Lower leg skin (tissue), 4 donors: ENCODE data around the gene AGPAT2. TPM values are rescaled to one million over a fixed set of nuclear protein-coding genes. Genes with fewer than 3 reads are reported as not detected.

Experiments
- DNase-seq, 2 donors: peaks; one replicate each; pipeline ENCODE4 v3.0.0-alpha.2; 2019; ENCODE audit warnings: low spot score in 2 of 2
- H3K4me3 ChIP-seq: fragments of 200-600 bp; sonication (generic); 2 replicates; pipeline ENCODE4 v1.5.1; 2017; ENCODE audit warnings: mild to moderate bottlenecking, low read depth; ENCODE audit not compliant: poor library complexity, severe bottlenecking
- CTCF ChIP-seq, 3 donors: fragments of 450-650 bp; IDR thresholded peaks; one replicate each; pipeline ENCODE4 v1.5.1; 2016; ENCODE audit warnings: antibody characterized with exemption in 3 of 3, mild to moderate bottlenecking in 3 of 3, moderate library complexity in 2 of 3
- POLR2A ChIP-seq, 2 donors: fragments of 450-650 bp; IDR thresholded peaks; one replicate each; pipeline ENCODE4 v1.6.1; 2016 to 2017; ENCODE audit warnings: antibody characterized with exemption in 2 of 2, mild to moderate bottlenecking in 1 of 2, moderate library complexity in 1 of 2
- WGBS, 2 donors: methylation state at CpG; one replicate each; pipeline ENCODE4 v1.1.5; 2018; 5-methylcytosine and 5-hydroxymethylcytosine counted together
- intact Hi-C: fragments of 100-400 bp; cut with DNase I; formaldehyde crosslinking; loops from one replicate; pipeline ENCODE4 v1.15.0; 2023; ENCODE audit warnings: low total_unique reads
- microRNA counts, 2 donors: library from miRNA; unstranded; fragments of <30 nt; microRNA quantifications; one replicate each; lab custom pipeline; 2016
- microRNA-seq, 2 donors: library from miRNA; unstranded; fragments of <30 nt; microRNA quantifications; one replicate each; pipeline ENCODE4, GENCODE V29; 2016; ENCODE audit warnings: borderline replicate concordance in 2 of 2, borderline number of aligned reads in 1 of 2
- total RNA-seq, 4 donors: library from RNA; depleted of rRNA; stranded (reverse); fragments of >200 nt; gene quantifications; one replicate each; pipeline ENCODE4 v1.1.0, GENCODE V29; 2016

AGPAT2 gene
- total RNA-seq, 4 donors from 2014 or later, result 52.4 to 77.7 (median 63.5) TPM

- no peak overlapping the region for H3K4me3 ChIP-seq
- DNase-seq, result no peak
- 50 to 55% methylated on average over 12 to 15 of the region's 16 CpGs for WGBS, 2 donors
- intact Hi-C loops, result no loop called here
- TF ChIP-seq POLR2A (IDR thresholded peaks at IDR 0.05) (no peak), CTCF (IDR thresholded peaks at IDR 0.05) (no peak)
Measured at GRCh38 chr9:136624184-136624951, 62.9 kb downstream of the AGPAT2 start.

- intact Hi-C loops, result no loop called here
- WGBS, 2 donors, result 60% methylated on average over 1 of the region's 13 CpGs; no CpG with 5 or more reads in 1 of the 2 donors
- DNase-seq, result no peak
- TF ChIP-seq CTCF (IDR thresholded peaks at IDR 0.05), result no peak
- no peak for TF ChIP-seq POLR2A (IDR thresholded peaks at IDR 0.05)
- no peak overlapping the region for H3K4me3 ChIP-seq
Measured at GRCh38 chr9:136623842-136624183, 63.4 kb downstream of the AGPAT2 start.

MicroRNAs within 50 kb of the gene (microRNA counts, 767-probe panel; counts per million panel counts)
- 17,287 to 19,593 counts per million in 2 donors for microRNA hsa-miR-126-3p (lab: Ali Mortazavi, UCI)

Small RNA genes within 50 kb of the gene (microRNA-seq; reads per million reads assigned to microRNA genes)
- 57,531 to 74,084 reads per million in 2 donors for gene MIR126

Other genes starting within 250 kb of the AGPAT2 start
- 10 to 100 TPM in 3 of 4 donors, 1 to 10 TPM in 1; 10.0 to 17.8 (median 12.1) TPM for gene INPP5E, start 247.6 kb downstream of the AGPAT2 start, total RNA-seq
- gene SEC16A, start 204.4 kb downstream of the AGPAT2 start, total RNA-seq, result 10 to 100 TPM; 58.4 to 77.8 (median 58.5) TPM
- 10 to 100 TPM; 79.7 to 95.3 (median 82.8) TPM for gene NOTCH1, start 141.4 kb downstream of the AGPAT2 start, total RNA-seq
- 10 to 100 TPM; 27.8 to 62.2 (median 46.2) TPM for gene EGFL7, start 24.5 kb downstream of the AGPAT2 start, total RNA-seq
- gene DIPK1B, start 25.1 kb upstream of the AGPAT2 start, total RNA-seq, result 10 to 100 TPM in 2 of 4 donors, 1 to 10 TPM in 2; 7.1 to 13.5 (median 9.5) TPM
- gene LCN10, start 55.5 kb upstream of the AGPAT2 start, total RNA-seq, result 1 to 10 TPM in 2 of 4 donors, under 1 TPM in 1, not detected in 1; 0.61 to 5.7 (median 1.7) TPM
- gene LCN6, start 61.1 kb upstream of the AGPAT2 start, total RNA-seq, result 1 to 10 TPM in 2 of 4 donors, not detected in 2; 6.3 to 7.3 TPM
- gene LCN8, start 70.8 kb upstream of the AGPAT2 start, total RNA-seq, result not detected
- not detected for gene LCN15, start 77.1 kb upstream of the AGPAT2 start, total RNA-seq
- 100 to 1,000 TPM in 2 of 4 donors, 10 to 100 TPM in 2; 67.7 to 120 (median 91.3) TPM for gene TMEM141, start 103.9 kb upstream of the AGPAT2 start, total RNA-seq
- 1 to 10 TPM in 3 of 4 donors, under 1 TPM in 1; 0.37 to 9.1 (median 2.0) TPM for gene CCDC183, start 108.9 kb upstream of the AGPAT2 start, total RNA-seq
- gene RABL6, start 120.5 kb upstream of the AGPAT2 start, total RNA-seq, result 10 to 100 TPM; 47.8 to 75.1 (median 55.5) TPM
- gene AJM1, start 155.0 kb upstream of the AGPAT2 start, total RNA-seq, result 1 to 10 TPM; 1.4 to 2.9 (median 1.6) TPM
- 10 to 100 TPM; 22.0 to 60.4 (median 48.7) TPM for gene PHPT1, start 162.0 kb upstream of the AGPAT2 start, total RNA-seq
- gene MAMDC4, start 164.9 kb upstream of the AGPAT2 start, total RNA-seq, result 1 to 10 TPM in 3 of 4 donors, under 1 TPM in 1; 0.89 to 1.4 (median 1.4) TPM
- 100 to 1,000 TPM; 354 to 399 (median 376) TPM for gene EDF1, start 178.9 kb upstream of the AGPAT2 start, total RNA-seq
- 10 to 100 TPM; 13.2 to 16.7 (median 15.8) TPM for gene TRAF2, start 199.1 kb upstream of the AGPAT2 start, total RNA-seq